Neural cell (in vitro differentiated cells): ENCODE data around the gene ANKRD65. TPM values are rescaled to one million over a fixed set of nuclear protein-coding genes. Genes with fewer than 3 reads are reported as not detected.

Experiments used
- H2AFZ ChIP-seq: fragments of 200-600, 300-800 bp; sonication (generic), shearing (Covaris generic); 2 replicates; pipeline ENCODE4 v1.6.0; 2014; ENCODE audit warnings: low read depth, mild to moderate bottlenecking, antibody characterized with exemption, low read length, moderate library complexity
- H3F3A ChIP-seq: fragments of 200-600 bp; shearing (Covaris generic); 2 replicates; pipeline ENCODE4 v1.6.1; 2016; ENCODE audit warnings: mild to moderate bottlenecking, moderate library complexity, mixed read lengths, antibody characterized with exemption, low read length; ENCODE audit not compliant: insufficient read depth, poor library complexity, severe bottlenecking
- H3K27ac ChIP-seq: fragments of 200-600, 300-800 bp; sonication (generic), shearing (Covaris generic); 2 replicates; pipeline ENCODE4 v1.5.1; 2014; ENCODE audit warnings: mild to moderate bottlenecking, low read length, moderate library complexity
- H3K27me3 ChIP-seq: fragments of 300-800, 200-600 bp; sonication (generic), shearing (Covaris generic); 2 replicates; pipeline ENCODE4 v1.6.0; 2014; ENCODE audit warnings: mild to moderate bottlenecking, low read depth, low read length, moderate library complexity; ENCODE audit not compliant: insufficient read depth
- H3K36me3 ChIP-seq: fragments of 300-800, 200-600 bp; sonication (generic), shearing (Covaris generic); 2 replicates; pipeline ENCODE4 v1.5.1; 2014; ENCODE audit warnings: mild to moderate bottlenecking, antibody characterized with exemption, low read length, moderate library complexity; ENCODE audit not compliant: insufficient read depth
- H3K4me2 ChIP-seq: fragments of 300-800, 200-600 bp; sonication (generic), shearing (Covaris generic); 2 replicates; pipeline ENCODE4 v1.6.0; 2014; ENCODE audit warnings: mild to moderate bottlenecking, low read length
- H3K4me3 ChIP-seq: fragments of 300-800, 200-600 bp; sonication (generic), shearing (Covaris generic); 2 replicates; pipeline ENCODE4 v1.5.1; 2014; ENCODE audit warnings: mild to moderate bottlenecking, low read length, moderate library complexity
- H3K79me2 ChIP-seq: fragments of 200-600 bp; shearing (Covaris generic); replicated peaks from 2 replicates; pipeline ENCODE4 v1.6.0; 2014; ENCODE audit warnings: mild to moderate bottlenecking, low read length, moderate library complexity; ENCODE audit not compliant: insufficient read depth
- H3K9ac ChIP-seq: fragments of 300-800, 200-600 bp; sonication (generic), shearing (Covaris generic); 2 replicates; pipeline ENCODE4 v1.6.1; 2016; ENCODE audit warnings: mild to moderate bottlenecking, low read length, mixed read lengths
- H3K9me2 ChIP-seq: fragments of 200-600 bp; shearing (Covaris generic); 2 replicates; pipeline ENCODE4 v1.6.1; 2016; ENCODE audit warnings: mild to moderate bottlenecking, low read length, mixed read lengths; ENCODE audit not compliant: insufficient read depth
- H3K9me3 ChIP-seq: fragments of 200-600, 300-800 bp; sonication (generic), shearing (Covaris generic); 2 replicates; pipeline ENCODE4 v1.6.1; 2016; ENCODE audit warnings: mild to moderate bottlenecking, mixed run types, low read length, moderate library complexity, mixed read lengths
- H4K20me1 ChIP-seq: fragments of 200-600 bp; shearing (Covaris generic); 2 replicates; pipeline ENCODE4 v1.6.1; 2016; ENCODE audit warnings: mild to moderate bottlenecking, mixed run types; ENCODE audit not compliant: insufficient read depth
- CTCF ChIP-seq: fragments of 450-650 bp; IDR thresholded peaks from 2 replicates; pipeline ENCODE4 v1.5.1; 2014; ENCODE audit warnings: antibody characterized with exemption, mild to moderate bottlenecking, moderate library complexity; ENCODE audit not compliant: poor library complexity, severe bottlenecking
- EP300 ChIP-seq: fragments of 450-650 bp; conservative IDR thresholded peaks from 2 replicates; pipeline ENCODE4 v1.6.1; 2014; ENCODE audit warnings: antibody characterized with exemption, mild to moderate bottlenecking, moderate library complexity; ENCODE audit not compliant: poor library complexity, severe bottlenecking
- EZH2 ChIP-seq: fragments of 200-600, 300-800 bp; shearing (Covaris generic), sonication (generic); IDR thresholded peaks from 2 replicates; pipeline ENCODE4 v1.6.1; 2014; ENCODE audit warnings: antibody characterized with exemption, low read length, borderline replicate concordance, mild to moderate bottlenecking; ENCODE audit not compliant: insufficient read depth, poor library complexity, severe bottlenecking
- MXI1 ChIP-seq: fragments of 450-650 bp; conservative IDR thresholded peaks from 2 replicates; pipeline ENCODE4 v1.6.1; 2014; ENCODE audit warnings: antibody characterized with exemption, mild to moderate bottlenecking; ENCODE audit not compliant: poor library complexity, severe bottlenecking
- POLR2AphosphoS5 ChIP-seq: IDR thresholded peaks from 2 replicates; pipeline ENCODE4 v1.6.1; 2012
- RAD21 ChIP-seq: fragments of 450-650 bp; conservative IDR thresholded peaks from 2 replicates; pipeline ENCODE4 v1.6.1; 2014; ENCODE audit warnings: antibody characterized with exemption, mild to moderate bottlenecking, moderate library complexity
- REST ChIP-seq: IDR thresholded peaks from 2 replicates; pipeline ENCODE4 v1.6.1; 2012; ENCODE audit warnings: borderline replicate concordance
- SMC3 ChIP-seq: fragments of 450-650 bp; conservative IDR thresholded peaks from 2 replicates; pipeline ENCODE4 v1.6.1; 2014; ENCODE audit warnings: antibody characterized with exemption, mild to moderate bottlenecking, moderate library complexity; ENCODE audit not compliant: poor library complexity
- TAF1 ChIP-seq: IDR thresholded peaks from 2 replicates; pipeline ENCODE4 v1.6.1; 2012; ENCODE audit warnings: low read depth
- polyA plus RNA-seq: library from polyadenylated mRNA; depleted of rRNA; stranded (reverse); fragments of >200 nt; gene quantifications from 2 replicates; pipeline ENCODE4 v1.2.3, GENCODE V29; 2014

Gene ANKRD65
- polyA plus RNA-seq, 1 donor from 2014 or later = not detected

GRCh38 chr1:1434824-1435105 lies 13.7 kb upstream of the ANKRD65 start:
- H2AFZ ChIP-seq = no peak overlapping the region
- H3K4me2 ChIP-seq = no peak overlapping the region
- no peaks in the 10 kb centered on the region for H3F3A ChIP-seq
- H3K36me3 ChIP-seq = no peaks in the 10 kb centered on the region
- no peaks in the 10 kb centered on the region for H3K79me2 ChIP-seq
- H3K4me3 ChIP-seq = no peak overlapping the region
- H3K27me3 ChIP-seq = peaks cover 12% of the 10 kb centered on the region
- H3K9me2 ChIP-seq = no peaks in the 10 kb centered on the region
- no peaks in the 10 kb centered on the region for H3K9me3 ChIP-seq
- no peaks in the 10 kb centered on the region for H4K20me1 ChIP-seq
- no peak overlapping the region for H3K27ac ChIP-seq
- TF ChIP-seq POLR2AphosphoS5 (no peak), REST (no peak), TAF1 (no peak), CTCF (no peak), EZH2 (no peak), EP300 (no peak), MXI1 (no peak), RAD21 (no peak)
- no peak overlapping the region for H3K9ac ChIP-seq

- TF ChIP-seq RAD21 = no peak
- TF ChIP-seq SMC3 = no peak
- TF ChIP-seq EZH2 = no peak
- Histone ChIP-seq H2AFZ (no peak overlapping the region), H3K9ac (no peak overlapping the region)
Measured at GRCh38 chr1:1434131-1434823, 13.2 kb upstream of the ANKRD65 start.

GRCh38 chr1:1433804-1434130 lies 12.7 kb upstream of the ANKRD65 start:
- no peak overlapping the region for H3K4me3 ChIP-seq
- H3K9me2 ChIP-seq = no peaks in the 10 kb centered on the region
- peaks cover 12% of the 10 kb centered on the region for H3K27me3 ChIP-seq
- H2AFZ ChIP-seq = no peak overlapping the region
- TF ChIP-seq RAD21 = no peak
- TF ChIP-seq CTCF = no peak
- no peak for TF ChIP-seq TAF1
- TF ChIP-seq EP300 = no peak
- no peak for TF ChIP-seq SMC3
- no peak for TF ChIP-seq POLR2AphosphoS5
- TF ChIP-seq REST = no peak
- no peak for TF ChIP-seq MXI1
- no peak for TF ChIP-seq EZH2
- no peaks in the 10 kb centered on the region for H3K9me3 ChIP-seq
- no peaks in the 10 kb centered on the region for H3K79me2 ChIP-seq
- no peak overlapping the region for H3K4me2 ChIP-seq
- H3K36me3 ChIP-seq = no peaks in the 10 kb centered on the region
- H3F3A ChIP-seq = no peaks in the 10 kb centered on the region
- no peak overlapping the region for H3K9ac ChIP-seq
- H4K20me1 ChIP-seq = no peaks in the 10 kb centered on the region
- no peak overlapping the region for H3K27ac ChIP-seq

More at GRCh38 chr1:1434131-1434823, 13.2 kb upstream of the ANKRD65 start:
- Histone ChIP-seq H3K9me2 (no peaks in the 10 kb centered on the region), H3K36me3 (no peaks in the 10 kb centered on the region), H3K4me2 (no peak overlapping the region), H3K27ac (no peak overlapping the region), H3K79me2 (no peaks in the 10 kb centered on the region), H3K9me3 (no peaks in the 10 kb centered on the region), H3K27me3 (peaks cover 12% of the 10 kb centered on the region), H3F3A (no peaks in the 10 kb centered on the region), H3K4me3 (no peak overlapping the region), H4K20me1 (no peaks in the 10 kb centered on the region)
